NB4 (cell line): ENCODE measurements around the gene DGKB.

Source experiments
- DNase-seq: peaks from one replicate; pipeline ENCODE4 v3.0.0; 2010; ENCODE audit warnings: low read depth
- H3K4me3 ChIP-seq: one replicate; pipeline ENCODE4 v1.5.1; 2011; ENCODE audit warnings: mild to moderate bottlenecking, low read depth, low read length, moderate library complexity
- CTCF ChIP-seq: IDR thresholded peaks from one replicate; pipeline ENCODE4 v1.5.1; 2012; ENCODE audit warnings: low read depth, low read length
- MAX ChIP-seq: IDR thresholded peaks from 2 replicates; pipeline ENCODE4 v1.6.1; 2011; ENCODE audit warnings: low read depth, low read length
- MYC ChIP-seq: IDR thresholded peaks from 2 replicates; pipeline ENCODE4 v1.6.1; 2011; ENCODE audit warnings: low read depth, low read length
- POLR2A ChIP-seq: IDR thresholded peaks from 2 replicates; pipeline ENCODE4 v1.6.1; 2011; ENCODE audit warnings: mild to moderate bottlenecking; ENCODE audit not compliant: insufficient read length; ENCODE audit errors: extremely low read depth

DGKB gene

GRCh38 chr7:14374336-14374735 lies 528.2 kb downstream of the DGKB start:
- H3K4me3 ChIP-seq, result no peak overlapping the region
- TF ChIP-seq POLR2A (no peak), MAX (no peak), CTCF (no peak), MYC (no peak)
- DNase-seq, result no peak

- H3K4me3 ChIP-seq, result no peak overlapping the region
- no peak for DNase-seq
- no peak for TF ChIP-seq MAX
- no peak for TF ChIP-seq CTCF
- TF ChIP-seq POLR2A, result no peak
- TF ChIP-seq MYC, result no peak
These were observed 534.3 kb downstream of the DGKB start for GRCh38 chr7:14368285-14368684.

GRCh38 chr7:14351167-14351566 lies 551.4 kb downstream of the DGKB start:
- H3K4me3 ChIP-seq, result no peak overlapping the region
- TF ChIP-seq MAX (no peak), CTCF (no peak), POLR2A (no peak), MYC (no peak)
- DNase-seq, result no peak

- DNase-seq, result no peak
- H3K4me3 ChIP-seq, result no peak overlapping the region
- TF ChIP-seq MYC (no peak), MAX (no peak), CTCF (no peak), POLR2A (no peak)
These were observed 561.3 kb downstream of the DGKB start for GRCh38 chr7:14341200-14341775.

GRCh38 chr7:14340393-14341074 lies 562.0 kb downstream of the DGKB start:
- H3K4me3 ChIP-seq, result no peak overlapping the region

More at GRCh38 chr7:14340393-14341074, 562.0 kb downstream of the DGKB start:
- TF ChIP-seq CTCF (no peak), POLR2A (no peak), MYC (no peak), MAX (no peak)
- DNase-seq, result no peak
